Measurements from ENCODE around the gene SMC3. TPM values are rescaled to one million over a fixed set of nuclear protein-coding genes. Genes with fewer than 3 reads are reported as not detected.

SMC3 gene
- total and polyA plus RNA-seq, 8 donors = 9.3 to 40.6 (median 14.7) TPM

DNA sequence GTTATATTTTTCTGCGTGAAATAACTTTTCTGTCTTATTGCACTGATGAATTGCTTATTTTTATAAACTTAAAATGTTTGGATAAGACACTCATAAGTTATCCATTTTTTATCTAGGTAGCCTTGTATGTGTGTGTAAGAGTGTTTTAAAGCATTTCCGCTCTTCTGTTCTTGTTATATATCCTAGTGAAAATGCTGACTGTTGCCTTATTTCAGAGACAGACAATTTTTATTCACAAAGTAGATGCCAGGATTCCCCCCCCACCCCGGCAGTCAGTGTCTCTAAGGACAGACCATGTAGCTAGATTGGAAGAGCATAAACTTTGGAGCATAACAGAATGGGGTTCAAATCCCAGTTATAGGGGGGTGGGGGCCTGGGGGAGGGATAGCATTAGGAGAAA, 1.6 kb downstream of the SMC3 start:
- no peak for TF ChIP-seq POLR2AphosphoS5 (IDR thresholded peaks at IDR 0.05)
- TF ChIP-seq POLR2A (IDR thresholded peaks at IDR 0.05) = no peak
- TF ChIP-seq, protein P1, sequence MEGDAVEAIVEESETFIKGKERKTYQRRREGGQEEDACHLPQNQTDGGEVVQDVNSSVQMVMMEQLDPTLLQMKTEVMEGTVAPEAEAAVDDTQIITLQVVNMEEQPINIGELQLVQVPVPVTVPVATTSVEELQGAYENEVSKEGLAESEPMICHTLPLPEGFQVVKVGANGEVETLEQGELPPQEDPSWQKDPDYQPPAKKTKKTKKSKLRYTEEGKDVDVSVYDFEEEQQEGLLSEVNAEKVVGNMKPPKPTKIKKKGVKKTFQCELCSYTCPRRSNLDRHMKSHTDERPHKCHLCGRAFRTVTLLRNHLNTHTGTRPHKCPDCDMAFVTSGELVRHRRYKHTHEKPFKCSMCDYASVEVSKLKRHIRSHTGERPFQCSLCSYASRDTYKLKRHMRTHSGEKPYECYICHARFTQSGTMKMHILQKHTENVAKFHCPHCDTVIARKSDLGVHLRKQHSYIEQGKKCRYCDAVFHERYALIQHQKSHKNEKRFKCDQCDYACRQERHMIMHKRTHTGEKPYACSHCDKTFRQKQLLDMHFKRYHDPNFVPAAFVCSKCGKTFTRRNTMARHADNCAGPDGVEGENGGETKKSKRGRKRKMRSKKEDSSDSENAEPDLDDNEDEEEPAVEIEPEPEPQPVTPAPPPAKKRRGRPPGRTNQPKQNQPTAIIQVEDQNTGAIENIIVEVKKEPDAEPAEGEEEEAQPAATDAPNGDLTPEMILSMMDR (IDR thresholded peaks at IDR 0.05) = no peak
- TF ChIP-seq EP300 (IDR thresholded peaks at IDR 0.05) = no peak
- no peak for DNase-seq
- H3K36me3 ChIP-seq = peaks cover 0 to under 1% (median 0%) of the 10 kb centered on the region in 4 donors
- no peaks in the 10 kb centered on the region for H3K27me3 ChIP-seq
- peaks cover 12 to 60% (median 37%) of the 10 kb centered on the region in 4 donors for H3K4me1 ChIP-seq
- intact Hi-C loops (cut with DNase I; ENCODE audit: low total_unique reads) = no loop called here
- WGBS, 5 donors = 43 to 64% (median 60%) methylated on average over 3 of the region's 3 CpGs
- H3K4me3 ChIP-seq = peak overlapping the region; percentile 92 to 99 (median 96)
- H3K9me3 ChIP-seq = no peaks in the 10 kb centered on the region
- no peak overlapping the region for H3K27ac ChIP-seq

DNA sequence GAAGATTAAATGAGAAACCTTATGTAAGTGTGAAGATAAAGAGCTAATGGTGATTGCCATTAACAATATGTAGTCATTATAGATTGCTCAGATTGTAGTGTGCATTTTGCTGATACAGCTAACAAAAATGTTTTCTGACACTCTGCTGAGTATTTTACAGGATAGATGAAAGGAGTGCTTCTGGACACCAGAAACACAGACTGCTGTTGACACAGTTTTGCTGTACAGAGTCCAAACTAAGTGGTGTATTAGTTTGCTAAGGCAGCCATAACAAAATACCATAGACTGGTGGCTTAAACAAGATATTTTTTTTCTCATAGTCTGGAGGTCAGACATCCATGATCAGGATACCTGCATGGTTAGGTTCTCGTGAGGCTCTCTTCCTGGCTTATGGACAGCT, 2.2 kb downstream of the SMC3 start:
- peak overlapping the region in 1 of 4 donors; percentile 98 for H3K4me3 ChIP-seq
- intact Hi-C loops (cut with DNase I; ENCODE audit: low total_unique reads) = no loop called here
- no peak overlapping the region for H3K27ac ChIP-seq
- H3K27me3 ChIP-seq = no peaks in the 10 kb centered on the region
- DNase-seq = no peak
- 69 to 91% (median 81%) methylated on average over 1 of the region's 1 CpG for whole genome bisulfite sequencing, 5 donors
- no peak for TF ChIP-seq POLR2AphosphoS5 (IDR thresholded peaks at IDR 0.05)
- no peak for TF ChIP-seq POLR2A (IDR thresholded peaks at IDR 0.05)
- TF ChIP-seq, protein P1 (IDR thresholded peaks at IDR 0.05) = no peak
- TF ChIP-seq EP300 (IDR thresholded peaks at IDR 0.05) = no peak
- H3K9me3 ChIP-seq = no peaks in the 10 kb centered on the region
- H3K4me1 ChIP-seq = peaks cover 12 to 66% (median 40%) of the 10 kb centered on the region in 4 donors
- peaks cover 0 to 6% (median 2%) of the 10 kb centered on the region in 4 donors for H3K36me3 ChIP-seq

DNA sequence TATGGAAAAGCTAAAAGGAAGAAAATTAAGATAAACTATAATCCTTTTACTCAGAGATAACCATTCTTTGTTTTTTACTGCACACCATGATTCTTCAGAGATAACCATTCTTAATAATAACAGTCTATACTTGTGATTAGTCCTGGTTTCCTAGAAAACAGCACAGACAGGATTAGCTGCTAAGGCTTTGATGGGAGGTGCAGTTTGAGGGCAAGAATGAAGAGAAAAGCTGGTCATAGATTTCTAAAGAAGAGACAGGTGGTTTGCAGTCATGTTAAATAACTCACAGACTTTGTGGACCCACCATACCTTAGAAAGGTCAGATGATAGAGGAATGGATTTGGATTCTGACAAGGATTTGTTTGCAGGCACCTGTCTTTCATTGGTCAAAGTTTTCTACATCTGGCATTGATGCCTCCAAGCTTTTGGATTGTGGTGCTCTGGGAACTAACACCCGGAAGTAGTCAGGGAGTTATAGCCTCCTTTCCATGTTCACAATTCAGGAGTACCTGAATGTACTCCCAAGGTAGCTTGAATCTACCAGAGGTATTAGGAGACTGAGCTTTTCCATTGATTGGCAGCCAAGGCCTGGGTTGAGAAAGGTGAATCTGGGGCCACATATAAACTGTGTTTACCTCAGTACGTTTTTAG, 3.7 kb downstream of the SMC3 start:
- no peak overlapping the region for H3K27ac ChIP-seq
- H3K4me1 ChIP-seq = peaks cover 12 to 70% (median 44%) of the 10 kb centered on the region in 4 donors
- H3K27me3 ChIP-seq = no peaks in the 10 kb centered on the region
- H3K4me3 ChIP-seq = no peak overlapping the region
- TF ChIP-seq, protein P1 (IDR thresholded peaks at IDR 0.05) = no peak
- TF ChIP-seq POLR2AphosphoS5 (IDR thresholded peaks at IDR 0.05) (no peak), POLR2A (IDR thresholded peaks at IDR 0.05) (no peak), EP300 (IDR thresholded peaks at IDR 0.05) (no peak)
- no peak for DNase-seq
- intact Hi-C loops (cut with DNase I; ENCODE audit: low total_unique reads) = no loop called here
- peaks cover 0 to 17% (median 13%) of the 10 kb centered on the region in 4 donors for H3K36me3 ChIP-seq
- 56 to 68% (median 66%) methylated on average over 2 of the region's 2 CpGs for WGBS, 5 donors
- H3K9me3 ChIP-seq = no peaks in the 10 kb centered on the region

DNA sequence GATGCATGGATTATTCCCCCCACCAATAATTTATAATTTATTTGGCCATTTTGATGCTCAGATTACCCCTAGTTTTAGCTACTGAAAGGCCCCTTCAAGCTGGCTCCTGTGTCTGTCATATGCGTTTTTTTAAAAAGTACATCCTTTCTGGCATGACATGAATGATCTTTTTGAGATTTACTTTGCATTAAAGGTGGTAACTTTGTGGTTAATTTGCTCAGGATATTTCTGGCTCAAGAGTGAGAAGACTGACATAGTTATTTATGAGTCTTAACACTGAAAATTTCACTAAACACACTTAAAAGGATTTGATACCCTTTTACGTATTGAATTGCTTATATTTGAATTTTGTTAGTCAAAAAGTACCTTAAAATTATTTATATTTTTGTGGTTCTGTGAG, 5.4 kb downstream of the SMC3 start:
- Histone ChIP-seq H3K4me1 (peaks cover 12 to 68% (median 42%) of the 10 kb centered on the region in 4 donors), H3K4me3 (no peak overlapping the region), H3K27me3 (no peaks in the 10 kb centered on the region), H3K27ac (no peak overlapping the region), H3K36me3 (peaks cover 0 to 26% (median 19%) of the 10 kb centered on the region in 4 donors), H3K9me3 (no peaks in the 10 kb centered on the region)
- DNase-seq = no peak
- 69 to 81% (median 77%) methylated on average over 2 of the region's 2 CpGs for WGBS, 5 donors
- TF ChIP-seq, protein P1 (IDR thresholded peaks at IDR 0.05) = no peak
- TF ChIP-seq EP300 (IDR thresholded peaks at IDR 0.05) (no peak), POLR2A (IDR thresholded peaks at IDR 0.05) (no peak), POLR2AphosphoS5 (IDR thresholded peaks at IDR 0.05) (no peak)
- intact Hi-C loops (cut with DNase I; ENCODE audit: low total_unique reads) = no loop called here
